Muscle layer of duodenum (tissue), 2 donors: ENCODE measurements around the gene CFAP107.

Experiments
- H3K27ac ChIP-seq: one replicate; pipeline ENCODE4 v1.7.0; 2013; ENCODE audit warnings: mild to moderate bottlenecking, low read length
- H3K27me3 ChIP-seq: one replicate; pipeline ENCODE4 v1.7.0; 2013; ENCODE audit warnings: low read depth, mild to moderate bottlenecking, control low read depth, low read length
- H3K36me3 ChIP-seq, 2 donors: one replicate each; pipeline ENCODE4 v1.7.0; 2013; ENCODE audit warnings: low read length in 2 of 2, control low read depth in 1 of 2, mild to moderate bottlenecking in 1 of 2; ENCODE audit not compliant: insufficient read depth in 2 of 2, control insufficient read depth in 1 of 2
- H3K4me1 ChIP-seq, 2 donors: one replicate each; pipeline ENCODE4 v1.7.0; 2013; ENCODE audit warnings: low read length in 2 of 2, mild to moderate bottlenecking in 2 of 2, control low read depth in 1 of 2, moderate library complexity in 1 of 2; ENCODE audit not compliant: insufficient read depth in 2 of 2, control insufficient read depth in 1 of 2
- H3K4me3 ChIP-seq, 2 donors: one replicate each; pipeline ENCODE4 v1.7.0; 2013; ENCODE audit warnings: low read length in 2 of 2, low read depth in 1 of 2, mild to moderate bottlenecking in 1 of 2
- H3K9me3 ChIP-seq, 2 donors: one replicate each; pipeline ENCODE4 v1.7.0; 2013; ENCODE audit warnings: low read length in 2 of 2, control low read depth in 1 of 2, mild to moderate bottlenecking in 1 of 2; ENCODE audit not compliant: control insufficient read depth in 1 of 2
- donor health status: healthy.

Gene CFAP107, protein sequence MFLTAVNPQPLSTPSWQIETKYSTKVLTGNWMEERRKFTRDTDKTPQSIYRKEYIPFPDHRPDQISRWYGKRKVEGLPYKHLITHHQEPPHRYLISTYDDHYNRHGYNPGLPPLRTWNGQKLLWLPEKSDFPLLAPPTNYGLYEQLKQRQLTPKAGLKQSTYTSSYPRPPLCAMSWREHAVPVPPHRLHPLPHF

DNA sequence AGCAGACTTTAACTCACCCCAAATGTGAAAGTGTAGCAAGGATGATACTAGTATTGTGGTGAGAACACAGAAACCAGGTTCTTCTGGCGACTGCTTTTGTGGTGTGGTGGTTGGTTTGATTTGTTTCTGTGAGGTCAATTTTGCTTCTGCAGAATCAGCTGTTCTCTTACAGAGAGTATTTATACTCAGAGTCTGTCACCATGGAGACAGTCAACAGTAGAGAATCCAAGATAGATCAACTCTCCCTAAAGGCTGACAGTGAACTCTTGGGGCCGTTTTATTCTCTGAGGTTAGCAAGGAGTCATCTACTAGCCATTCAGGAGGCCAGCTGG, at the start of gene CFAP107:
Gene CFAP107 (plus strand): TSS at position 209 of the 332 bp plus-strand sequence. CDS start 231 bp downstream, outside the sequence.
- Histone ChIP-seq H3K4me3 (no peak within 1 kb of the TSS), H3K27me3 (no peaks in the 10 kb centered on the region), H3K9me3 (peaks cover 16 to 18% of the 10 kb centered on the region in 2 donors), H3K36me3 (no peaks in the 10 kb centered on the region), H3K27ac (no peak within 1 kb of the TSS), H3K4me1 (peaks cover 0 to 9% of the 10 kb centered on the region in 2 donors)

DNA sequence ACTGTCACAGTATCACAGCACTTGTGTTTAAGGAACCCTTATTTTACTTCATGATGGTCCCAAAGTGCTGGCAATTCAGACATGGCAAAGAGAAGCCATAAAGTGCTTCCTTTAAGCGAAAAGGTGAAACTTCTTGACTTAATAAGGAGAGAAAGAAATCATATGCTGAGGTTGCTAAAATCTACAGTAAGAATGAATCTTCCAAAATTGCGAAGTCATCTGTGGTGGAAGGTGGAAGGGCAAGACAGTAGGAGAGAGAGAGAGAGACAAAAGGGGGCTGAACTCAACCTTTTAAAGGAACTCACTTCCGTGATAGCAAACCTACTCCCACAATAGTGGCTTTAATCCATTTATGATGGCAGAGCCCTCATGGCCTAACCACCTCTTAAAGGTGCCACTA, 49.3 kb upstream of the CFAP107 start:
- H3K4me1 ChIP-seq, result no peaks in the 10 kb centered on the region
- no peak overlapping the region for H3K27ac ChIP-seq
- no peak overlapping the region for H3K4me3 ChIP-seq
- H3K9me3 ChIP-seq, result peaks cover 0 to 3% of the 10 kb centered on the region in 2 donors
- H3K27me3 ChIP-seq, result no peaks in the 10 kb centered on the region
- no peaks in the 10 kb centered on the region for H3K36me3 ChIP-seq

DNA sequence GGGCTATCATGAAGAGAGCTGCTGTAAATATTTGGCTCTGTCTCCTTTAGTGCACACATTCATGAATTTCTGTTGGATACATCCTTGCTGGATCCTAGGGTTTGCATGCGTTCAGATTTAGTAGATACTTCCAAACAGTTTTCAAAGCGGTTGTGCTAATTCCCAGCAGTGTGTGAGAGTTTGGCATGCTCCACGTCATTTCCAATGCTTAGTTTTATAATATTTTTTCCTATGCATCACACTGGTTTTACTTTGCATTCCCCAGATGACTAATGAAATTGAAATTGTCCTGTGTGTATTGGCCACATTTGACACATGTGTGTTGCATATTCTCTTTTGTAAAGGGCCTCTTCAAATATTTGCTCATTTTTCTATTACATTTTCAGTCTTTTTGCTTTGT, 48.6 kb upstream of the CFAP107 start:
- Histone ChIP-seq H3K27ac (no peak overlapping the region), H3K9me3 (peaks cover 0 to 3% of the 10 kb centered on the region in 2 donors), H3K36me3 (no peaks in the 10 kb centered on the region), H3K4me3 (no peak overlapping the region), H3K4me1 (no peaks in the 10 kb centered on the region), H3K27me3 (no peaks in the 10 kb centered on the region)

DNA sequence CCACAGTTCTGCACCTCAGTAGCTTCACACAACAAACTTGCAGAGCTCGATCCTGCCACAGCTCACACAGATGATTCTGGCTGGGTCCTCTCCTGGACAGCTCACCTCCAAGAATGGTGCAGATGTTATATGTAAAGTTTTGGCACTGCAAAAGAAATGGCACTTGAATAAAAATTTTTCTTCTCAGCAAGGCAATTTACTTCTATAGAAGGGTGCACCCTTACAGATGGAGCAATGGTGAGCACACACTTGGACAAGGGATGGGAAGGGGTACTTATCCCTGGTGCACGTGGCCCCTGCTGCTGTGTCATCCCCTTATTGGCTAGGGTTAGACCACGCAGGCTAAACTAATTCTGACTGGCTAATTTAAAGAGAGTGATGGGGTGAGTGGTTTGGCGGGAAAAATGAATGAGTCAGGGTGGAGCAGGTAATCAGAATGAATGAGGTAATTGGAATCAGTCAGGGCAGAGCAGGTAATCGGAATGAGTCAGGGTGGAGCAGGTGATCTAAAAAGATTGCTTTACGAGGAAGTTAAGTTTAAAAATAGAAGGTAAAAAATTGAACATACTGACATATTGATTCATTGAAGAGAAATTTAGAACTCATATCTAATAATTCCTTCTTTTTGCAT, 42.1 kb upstream of the CFAP107 start:
- H3K27me3 ChIP-seq, result no peaks in the 10 kb centered on the region
- H3K9me3 ChIP-seq, result peaks cover 0 to 15% of the 10 kb centered on the region in 2 donors
- H3K27ac ChIP-seq, result no peak overlapping the region
- H3K36me3 ChIP-seq, result no peaks in the 10 kb centered on the region
- H3K4me1 ChIP-seq, result no peaks in the 10 kb centered on the region
- H3K4me3 ChIP-seq, result no peak overlapping the region

DNA sequence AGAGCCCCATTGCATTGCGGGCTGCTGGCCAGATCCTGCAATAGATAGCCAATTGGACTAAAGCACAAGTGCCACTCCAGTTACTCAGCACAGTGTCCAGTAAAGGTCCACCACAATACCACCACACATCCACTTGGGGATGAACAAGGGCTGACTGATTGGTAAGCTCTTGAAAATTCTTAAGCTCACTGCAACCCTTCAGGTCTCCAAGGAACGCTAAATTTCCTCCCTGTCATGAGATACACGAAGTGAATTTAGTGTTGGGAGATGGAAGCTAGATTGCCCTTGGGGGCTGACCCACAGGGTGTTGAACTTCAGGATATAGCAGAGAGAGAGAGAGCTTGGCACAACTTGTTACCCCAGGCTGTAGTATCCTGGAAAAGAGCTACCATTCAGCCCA, 39.9 kb upstream of the CFAP107 start:
- Histone ChIP-seq H3K36me3 (no peaks in the 10 kb centered on the region), H3K9me3 (peaks cover 0 to 12% of the 10 kb centered on the region in 2 donors), H3K4me3 (no peak overlapping the region), H3K4me1 (no peaks in the 10 kb centered on the region), H3K27me3 (no peaks in the 10 kb centered on the region), H3K27ac (no peak overlapping the region)

DNA sequence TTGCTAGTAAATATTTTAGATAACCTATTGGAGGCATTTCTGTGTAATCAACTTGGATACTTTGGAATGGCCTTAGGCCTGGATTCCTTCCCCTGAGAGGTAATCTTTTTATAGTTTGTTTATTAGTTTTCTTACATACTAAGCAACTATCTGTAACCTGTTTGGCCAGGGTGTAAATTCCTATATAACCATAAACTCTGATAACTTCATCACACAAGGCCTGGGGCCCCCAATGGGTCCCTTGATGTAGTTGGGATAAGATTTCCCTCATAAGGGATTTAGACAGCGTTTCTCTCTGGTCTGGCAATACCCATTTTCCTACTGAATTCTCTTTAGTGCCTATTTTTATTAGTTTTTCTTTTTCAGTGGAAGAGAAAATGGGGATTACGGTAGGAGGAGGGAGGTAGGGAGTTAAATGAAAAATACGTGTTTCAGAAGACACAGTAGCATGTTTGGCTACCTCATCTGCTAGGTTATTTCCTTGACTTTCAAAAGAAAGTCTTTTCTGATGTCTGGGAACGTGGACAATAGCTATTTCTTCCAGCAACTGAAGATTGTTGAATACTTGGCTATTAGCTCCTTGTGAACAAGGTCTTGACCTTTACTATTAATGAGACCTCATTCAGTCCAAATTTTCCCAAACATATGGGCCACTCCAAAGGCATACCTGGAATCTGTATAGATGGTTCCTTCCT, 37.5 kb upstream of the CFAP107 start:
- Histone ChIP-seq H3K27me3 (no peaks in the 10 kb centered on the region), H3K27ac (no peak overlapping the region), H3K9me3 (peaks cover 0 to 6% of the 10 kb centered on the region in 2 donors), H3K4me3 (no peak overlapping the region), H3K36me3 (no peaks in the 10 kb centered on the region), H3K4me1 (no peaks in the 10 kb centered on the region)

DNA sequence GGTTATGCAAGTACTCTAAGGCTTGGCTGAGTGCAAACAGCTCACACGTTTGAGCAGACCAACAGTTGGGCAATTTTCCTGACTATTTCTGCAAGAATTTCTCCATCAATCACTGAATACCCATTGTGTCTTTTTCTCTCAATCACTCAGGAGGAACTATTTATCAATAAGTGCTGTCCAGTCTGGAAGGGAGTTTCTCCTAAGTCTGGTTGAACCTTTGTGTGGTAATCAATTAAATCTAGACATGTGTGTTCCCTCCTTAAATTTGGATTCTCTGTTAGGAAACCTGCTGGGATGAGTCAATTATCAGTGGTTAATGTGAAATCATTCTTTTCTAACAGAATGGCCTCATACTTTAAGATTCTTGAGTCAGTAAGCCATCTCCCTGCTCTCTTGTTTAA, 36.9 kb upstream of the CFAP107 start:
- Histone ChIP-seq H3K27me3 (no peaks in the 10 kb centered on the region), H3K9me3 (peaks cover 0 to under 1% of the 10 kb centered on the region in 2 donors), H3K27ac (no peak overlapping the region), H3K4me3 (no peak overlapping the region), H3K4me1 (no peaks in the 10 kb centered on the region), H3K36me3 (no peaks in the 10 kb centered on the region)

DNA sequence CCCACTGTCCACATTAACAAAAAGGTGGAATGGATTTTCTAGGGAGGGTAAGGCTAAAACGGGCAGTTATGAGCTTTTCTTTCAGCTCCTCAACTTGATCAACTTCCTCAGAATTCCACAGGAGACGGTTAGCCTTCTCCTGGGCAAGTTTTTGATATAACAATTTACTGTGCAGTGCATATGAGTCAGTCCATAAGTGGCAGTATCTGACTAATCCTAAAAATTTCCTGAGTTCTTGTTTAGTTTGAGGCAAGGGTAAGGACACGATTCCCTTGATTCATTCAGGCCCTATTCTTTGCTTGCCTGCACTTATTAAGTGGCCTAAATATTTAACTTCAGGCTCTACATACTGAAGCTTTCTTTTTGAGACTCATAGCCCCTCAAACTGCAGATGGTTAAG, 36.3 kb upstream of the CFAP107 start:
- H3K9me3 ChIP-seq, result no peaks in the 10 kb centered on the region
- no peaks in the 10 kb centered on the region for H3K27me3 ChIP-seq
- no peak overlapping the region for H3K27ac ChIP-seq
- H3K4me3 ChIP-seq, result no peak overlapping the region
- H3K4me1 ChIP-seq, result no peaks in the 10 kb centered on the region
- H3K36me3 ChIP-seq, result no peaks in the 10 kb centered on the region

DNA sequence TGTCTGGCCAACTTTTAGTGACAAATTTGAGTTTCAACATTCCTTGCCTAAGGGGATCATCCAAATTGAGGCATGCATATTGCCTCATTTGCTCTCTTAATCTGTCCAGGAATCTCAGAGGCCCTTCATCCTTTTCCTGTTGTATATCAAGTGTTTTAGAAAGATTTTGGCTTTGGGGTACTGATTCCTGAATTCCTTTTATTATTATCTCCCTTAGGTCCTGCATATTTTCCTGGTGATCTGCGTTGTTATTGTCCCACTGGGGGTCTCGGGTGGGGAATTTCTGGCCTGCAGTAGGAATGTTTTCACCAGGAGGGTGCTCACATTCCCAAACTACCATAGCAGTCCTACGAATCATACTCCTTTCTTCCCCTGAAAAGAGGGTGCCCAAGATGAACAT, 34.5 kb upstream of the CFAP107 start:
- no peak overlapping the region for H3K27ac ChIP-seq
- H3K9me3 ChIP-seq, result no peaks in the 10 kb centered on the region
- no peak overlapping the region for H3K4me3 ChIP-seq
- H3K4me1 ChIP-seq, result no peaks in the 10 kb centered on the region
- no peaks in the 10 kb centered on the region for H3K27me3 ChIP-seq
- H3K36me3 ChIP-seq, result no peaks in the 10 kb centered on the region

DNA sequence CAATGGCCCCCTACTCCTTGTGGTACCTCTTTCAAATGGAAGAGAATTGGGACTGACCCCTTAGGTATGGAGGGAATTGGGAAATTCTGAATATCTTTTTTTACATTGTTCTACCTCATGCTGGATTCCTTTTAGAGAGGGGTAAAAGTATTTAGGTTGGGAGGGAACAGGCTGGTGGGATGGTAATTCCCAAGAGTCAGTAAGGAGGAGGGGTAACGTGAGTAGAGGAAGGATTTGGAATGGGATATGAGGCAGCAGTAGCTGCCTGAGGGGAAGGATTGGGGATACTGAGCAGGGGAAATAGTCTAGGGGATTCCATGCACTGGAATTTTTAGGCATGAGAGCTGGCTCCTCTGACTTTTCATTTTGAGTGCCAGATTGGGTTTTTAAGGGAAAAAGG, 33.9 kb upstream of the CFAP107 start:
- H3K36me3 ChIP-seq, result no peaks in the 10 kb centered on the region
- H3K27ac ChIP-seq, result no peak overlapping the region
- H3K9me3 ChIP-seq, result no peaks in the 10 kb centered on the region
- no peaks in the 10 kb centered on the region for H3K4me1 ChIP-seq
- no peak overlapping the region for H3K4me3 ChIP-seq
- no peaks in the 10 kb centered on the region for H3K27me3 ChIP-seq

DNA sequence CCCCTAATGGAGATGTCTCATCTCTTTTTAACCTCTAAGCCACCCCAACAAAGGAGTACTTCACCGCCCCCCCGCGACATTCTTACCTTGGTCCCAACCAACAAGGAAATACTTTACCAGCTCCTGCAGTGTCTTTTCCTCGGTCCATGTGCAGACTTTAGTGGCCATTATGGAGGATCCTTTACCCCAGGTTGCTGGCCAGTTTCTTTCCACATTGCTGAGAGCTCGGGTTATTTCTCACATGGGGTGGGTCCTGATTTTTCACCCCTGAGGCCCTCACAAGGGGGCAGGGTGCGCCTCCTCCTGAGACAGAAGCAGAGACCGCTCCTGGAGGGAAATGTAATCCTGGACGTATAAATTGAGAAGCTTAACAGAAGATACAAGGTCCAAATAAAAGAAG, 33.1 kb upstream of the CFAP107 start:
- no peaks in the 10 kb centered on the region for H3K4me1 ChIP-seq
- no peaks in the 10 kb centered on the region for H3K9me3 ChIP-seq
- H3K27me3 ChIP-seq, result no peaks in the 10 kb centered on the region
- H3K36me3 ChIP-seq, result no peaks in the 10 kb centered on the region
- H3K27ac ChIP-seq, result no peak overlapping the region
- no peak overlapping the region for H3K4me3 ChIP-seq
